Measurements from ENCODE around the gene CD55. TPM values are rescaled to one million over a fixed set of nuclear protein-coding genes. Genes with fewer than 3 reads are reported as not detected.

Gene CD55
- total and polyA plus RNA-seq, 2 of the 8 experiments (the other 6 are each of a cell fraction or from before 2014, with no cell fraction given), result 20.1 to 22.8 TPM

GRCh38 chr1:207314816-207315215 is 6.7 kb upstream of the CD55 start (continued):
- TF ChIP-seq CHD7 (IDR thresholded peaks at IDR 0.05; ENCODE audit: insufficient replicate concordance, low read length) (no peak), JUN (IDR thresholded peaks at IDR 0.05; ENCODE audit: low read depth, low read length) (no peak), BRCA1 (IDR thresholded peaks at IDR 0.05; ENCODE audit: low read depth, low read length) (no peak), HDAC2 (IDR thresholded peaks at IDR 0.05; ENCODE audit: borderline replicate concordance in 1 of 2, low read depth in 2 of 2, low read length in 2 of 2) (no peak), FOSL1 (IDR thresholded peaks at IDR 0.05; ENCODE audit: insufficient read depth, low read depth, low read length) (no peak), RFX5 (IDR thresholded peaks at IDR 0.05; ENCODE audit: borderline replicate concordance, low read depth, low read length) (no peak)
